ENCODE results near the gene ANP32B.

DNA sequence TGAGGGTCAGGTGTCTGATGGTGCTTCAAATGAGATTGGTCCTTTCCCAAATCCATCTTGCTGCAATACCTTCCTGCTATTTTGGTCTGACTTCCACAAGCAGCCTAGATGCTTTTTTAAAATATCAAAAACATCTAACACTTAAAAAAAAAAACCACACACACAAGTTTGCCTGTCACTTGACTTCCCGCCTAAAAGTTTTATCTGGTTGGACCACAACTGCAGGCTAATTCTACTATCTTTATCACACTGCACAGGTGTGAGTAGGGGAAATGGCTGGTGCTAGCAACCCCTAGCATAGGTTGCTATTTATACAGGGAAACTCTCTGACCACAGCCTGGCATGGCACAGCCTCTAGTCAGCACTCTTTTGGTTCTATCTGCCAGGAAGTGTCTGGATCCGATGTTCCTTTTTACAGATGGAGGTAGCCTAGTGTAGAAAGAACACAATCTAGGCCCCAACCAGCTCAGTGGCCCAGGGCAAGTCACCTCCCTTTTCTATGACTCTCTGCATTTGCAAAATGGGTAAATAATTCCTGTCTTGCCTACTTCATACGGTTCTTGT is 45.0 kb upstream of the ANP32B start, which contains the start of gene HEMGN:
- TF ChIP-seq KDM1A (IDR thresholded peaks at IDR 0.05; ENCODE audit: low read depth) = no peak
- TF ChIP-seq HOXB5 (CRISPR knock-in tag; IDR thresholded peaks at IDR 0.05) = no peak
- TF ChIP-seq, protein P1, sequence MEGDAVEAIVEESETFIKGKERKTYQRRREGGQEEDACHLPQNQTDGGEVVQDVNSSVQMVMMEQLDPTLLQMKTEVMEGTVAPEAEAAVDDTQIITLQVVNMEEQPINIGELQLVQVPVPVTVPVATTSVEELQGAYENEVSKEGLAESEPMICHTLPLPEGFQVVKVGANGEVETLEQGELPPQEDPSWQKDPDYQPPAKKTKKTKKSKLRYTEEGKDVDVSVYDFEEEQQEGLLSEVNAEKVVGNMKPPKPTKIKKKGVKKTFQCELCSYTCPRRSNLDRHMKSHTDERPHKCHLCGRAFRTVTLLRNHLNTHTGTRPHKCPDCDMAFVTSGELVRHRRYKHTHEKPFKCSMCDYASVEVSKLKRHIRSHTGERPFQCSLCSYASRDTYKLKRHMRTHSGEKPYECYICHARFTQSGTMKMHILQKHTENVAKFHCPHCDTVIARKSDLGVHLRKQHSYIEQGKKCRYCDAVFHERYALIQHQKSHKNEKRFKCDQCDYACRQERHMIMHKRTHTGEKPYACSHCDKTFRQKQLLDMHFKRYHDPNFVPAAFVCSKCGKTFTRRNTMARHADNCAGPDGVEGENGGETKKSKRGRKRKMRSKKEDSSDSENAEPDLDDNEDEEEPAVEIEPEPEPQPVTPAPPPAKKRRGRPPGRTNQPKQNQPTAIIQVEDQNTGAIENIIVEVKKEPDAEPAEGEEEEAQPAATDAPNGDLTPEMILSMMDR (IDR thresholded peaks at IDR 0.05) = no peak
- no peak for TF ChIP-seq NR3C1 (IDR thresholded peaks at IDR 0.05)
- TF ChIP-seq EP300 (IDR thresholded peaks at IDR 0.05) = no peak
- no peak for TF ChIP-seq HOXA7 (CRISPR knock-in tag; IDR thresholded peaks at IDR 0.05)
- TF ChIP-seq, protein P2, sequence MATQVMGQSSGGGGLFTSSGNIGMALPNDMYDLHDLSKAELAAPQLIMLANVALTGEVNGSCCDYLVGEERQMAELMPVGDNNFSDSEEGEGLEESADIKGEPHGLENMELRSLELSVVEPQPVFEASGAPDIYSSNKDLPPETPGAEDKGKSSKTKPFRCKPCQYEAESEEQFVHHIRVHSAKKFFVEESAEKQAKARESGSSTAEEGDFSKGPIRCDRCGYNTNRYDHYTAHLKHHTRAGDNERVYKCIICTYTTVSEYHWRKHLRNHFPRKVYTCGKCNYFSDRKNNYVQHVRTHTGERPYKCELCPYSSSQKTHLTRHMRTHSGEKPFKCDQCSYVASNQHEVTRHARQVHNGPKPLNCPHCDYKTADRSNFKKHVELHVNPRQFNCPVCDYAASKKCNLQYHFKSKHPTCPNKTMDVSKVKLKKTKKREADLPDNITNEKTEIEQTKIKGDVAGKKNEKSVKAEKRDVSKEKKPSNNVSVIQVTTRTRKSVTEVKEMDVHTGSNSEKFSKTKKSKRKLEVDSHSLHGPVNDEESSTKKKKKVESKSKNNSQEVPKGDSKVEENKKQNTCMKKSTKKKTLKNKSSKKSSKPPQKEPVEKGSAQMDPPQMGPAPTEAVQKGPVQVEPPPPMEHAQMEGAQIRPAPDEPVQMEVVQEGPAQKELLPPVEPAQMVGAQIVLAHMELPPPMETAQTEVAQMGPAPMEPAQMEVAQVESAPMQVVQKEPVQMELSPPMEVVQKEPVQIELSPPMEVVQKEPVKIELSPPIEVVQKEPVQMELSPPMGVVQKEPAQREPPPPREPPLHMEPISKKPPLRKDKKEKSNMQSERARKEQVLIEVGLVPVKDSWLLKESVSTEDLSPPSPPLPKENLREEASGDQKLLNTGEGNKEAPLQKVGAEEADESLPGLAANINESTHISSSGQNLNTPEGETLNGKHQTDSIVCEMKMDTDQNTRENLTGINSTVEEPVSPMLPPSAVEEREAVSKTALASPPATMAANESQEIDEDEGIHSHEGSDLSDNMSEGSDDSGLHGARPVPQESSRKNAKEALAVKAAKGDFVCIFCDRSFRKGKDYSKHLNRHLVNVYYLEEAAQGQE (IDR thresholded peaks at IDR 0.05) = no peak
- TF ChIP-seq, protein P3, sequence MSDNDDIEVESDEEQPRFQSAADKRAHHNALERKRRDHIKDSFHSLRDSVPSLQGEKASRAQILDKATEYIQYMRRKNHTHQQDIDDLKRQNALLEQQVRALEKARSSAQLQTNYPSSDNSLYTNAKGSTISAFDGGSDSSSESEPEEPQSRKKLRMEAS (IDR thresholded peaks at IDR 0.05) = no peak
- no peak for TF ChIP-seq POLR2A (IDR thresholded peaks at IDR 0.05; ENCODE audit: low read length)
